HL-60 (cell line): Measurements from ENCODE around the gene CENPV.

Experiments
- DNase-seq, 2 experiments: peaks; one replicate each; pipeline ENCODE4 v3.0.0-alpha.2; 2010 to 2020; ENCODE audit warnings: low read depth in 1 of 2, low spot score in 1 of 2
- H3K27ac ChIP-seq: fragments of 250-450 bp; sonication (Bioruptor Pico); replicated peaks from 2 replicates; pipeline ENCODE4 v1.5.1; 2020; ENCODE audit warnings: mild to moderate bottlenecking, moderate library complexity
- H3K27me3 ChIP-seq: fragments of 250-450 bp; sonication (Bioruptor Pico); 2 replicates; pipeline ENCODE4 v1.5.1; 2021; ENCODE audit warnings: mild to moderate bottlenecking, moderate library complexity; ENCODE audit not compliant: insufficient read depth, poor library complexity, severe bottlenecking
- H3K4me3 ChIP-seq: replicated peaks from 2 replicates; pipeline ENCODE4 v1.5.1; 2011; ENCODE audit warnings: mild to moderate bottlenecking, control low read depth, low read length; ENCODE audit not compliant: insufficient read depth
- CTCF ChIP-seq: IDR thresholded peaks from one replicate; pipeline ENCODE4 v1.5.1; 2011; ENCODE audit warnings: low read length, control low read depth, inconsistent platforms; ENCODE audit not compliant: insufficient read depth
- GABPA ChIP-seq: IDR thresholded peaks from 2 replicates; pipeline ENCODE4 v1.6.1; 2012; ENCODE audit warnings: low read depth
- POLR2AphosphoS5 ChIP-seq: IDR thresholded peaks from 2 replicates; pipeline ENCODE4 v1.6.1; 2012; ENCODE audit warnings: low read depth
- REST ChIP-seq: IDR thresholded peaks from 2 replicates; pipeline ENCODE4 v1.6.1; 2012; ENCODE audit warnings: low read depth; ENCODE audit not compliant: insufficient replicate concordance
- SPI1 ChIP-seq: IDR thresholded peaks from 2 replicates; pipeline ENCODE4 v1.6.1; 2012; ENCODE audit warnings: low read depth, mild to moderate bottlenecking, borderline replicate concordance

The CENPV gene

GRCh38 chr17:16302856-16303255, 50.4 kb downstream of the CENPV start:
- TF ChIP-seq CTCF (no peak), GABPA (no peak)
- H3K27me3 ChIP-seq, result no peaks in the 10 kb centered on the region
- DNase-seq, result no peak
- no peak overlapping the region for H3K27ac ChIP-seq
- no peak overlapping the region for H3K4me3 ChIP-seq

- Histone ChIP-seq H3K4me3 (no peak overlapping the region), H3K27ac (no peak overlapping the region), H3K27me3 (no peaks in the 10 kb centered on the region)
- TF ChIP-seq REST (no peak), GABPA (no peak), POLR2AphosphoS5 (no peak), CTCF (no peak), SPI1 (no peak)
- no peak for DNase-seq
These were observed 51.1 kb downstream of the CENPV start for GRCh38 chr17:16301963-16302855.

- Histone ChIP-seq H3K4me3 (no peak overlapping the region), H3K27ac (no peak overlapping the region), H3K27me3 (no peaks in the 10 kb centered on the region)
- TF ChIP-seq CTCF (no peak), POLR2AphosphoS5 (no peak), REST (no peak), GABPA (no peak)
- no peak for DNase-seq
These were observed 52.7 kb downstream of the CENPV start for GRCh38 chr17:16300554-16300953.
